Thyroid gland (tissue), 4 donors: ENCODE data around the gene NPIPB9.
"Not testable (repeated sequence)": the region's sequence is repeated elsewhere in the genome, so short reads cannot be mapped to it uniquely, and the experiment has no call there.

Experiments used
- CTCF ChIP-seq, 6 experiments: fragments of 200-600 bp in 3 of 6; fragments of 450-650 bp in 3 of 6; sonication (generic) in 3 of 6; IDR thresholded peaks; one replicate each; pipeline ENCODE4 v1.5.1; 2016 to 2019; ENCODE audit warnings: antibody characterized with exemption in 6 of 6, mild to moderate bottlenecking in 2 of 6, inconsistent platforms in 1 of 6, moderate library complexity in 1 of 6
- POLR2A ChIP-seq, 2 donors: fragments of 450-650 bp; IDR thresholded peaks; one replicate each; pipeline ENCODE4 v1.6.1; 2017; ENCODE audit warnings: antibody characterized with exemption in 2 of 2, mild to moderate bottlenecking in 2 of 2, moderate library complexity in 1 of 2

GRCh38 chr16:28740631-28741030 is 11.0 kb upstream of the NPIPB9 start:
- TF ChIP-seq CTCF, POLR2A (IDR thresholded peaks at IDR 0.05): not testable (repeated sequence)
